Spleen (tissue), 11 donors: Measurements from ENCODE around the gene PHACTR1. TPM values are rescaled to one million over a fixed set of nuclear protein-coding genes. Genes with fewer than 3 reads are reported as not detected.

Source experiments
- DNase-seq: peaks from one replicate; pipeline ENCODE4 v3.0.0-alpha.2; 2020
- H3K27ac ChIP-seq, 8 donors: fragments of 200-600 bp; sonication (generic) in 7 of 8; 1 replicate in 4 of 8; 2 replicates in 4 of 8; pipeline versions ENCODE4 v1.5.0 to v1.8.0; 2016 to 2021; ENCODE audit warnings: inconsistent platforms in 4 of 8, mild to moderate bottlenecking in 4 of 8, moderate library complexity in 1 of 8
- H3K27me3 ChIP-seq, 7 donors: fragments of 200-600 bp; sonication (generic) in 6 of 7; replicated peaks in 1 of 7; 1 replicate in 4 of 7; 2 replicates in 3 of 7; pipeline versions ENCODE4 v1.5.0 to v1.8.0; 2016 to 2021; ENCODE audit warnings: inconsistent platforms in 3 of 7, mild to moderate bottlenecking in 1 of 7
- H3K36me3 ChIP-seq, 6 donors: fragments of 200-600 bp; sonication (generic) in 5 of 6; 1 replicate in 4 of 6; 2 replicates in 2 of 6; pipeline versions ENCODE4 v1.5.0 to v1.8.0; 2016 to 2021; ENCODE audit warnings: inconsistent platforms in 2 of 6
- H3K4me1 ChIP-seq, 6 donors: fragments of 200-600 bp; sonication (generic) in 5 of 6; 1 replicate in 3 of 6; 2 replicates in 3 of 6; pipeline versions ENCODE4 v1.5.0 to v1.8.0; 2016 to 2021; ENCODE audit warnings: inconsistent platforms in 3 of 6
- H3K4me3 ChIP-seq, 8 donors: fragments of 200-600 bp; sonication (generic) in 7 of 8; 1 replicate in 4 of 8; 2 replicates in 4 of 8; pipeline versions ENCODE4 v1.5.0 to v1.8.0; 2016 to 2021; ENCODE audit warnings: inconsistent platforms in 4 of 8, mild to moderate bottlenecking in 4 of 8, moderate library complexity in 2 of 8
- H3K9me3 ChIP-seq, 8 donors: fragments of 200-600 bp; sonication (generic) in 7 of 8; 1 replicate in 4 of 8; 2 replicates in 4 of 8; pipeline versions ENCODE4 v1.5.0 to v1.8.0; 2016 to 2021; ENCODE audit warnings: inconsistent platforms in 4 of 8
- CTCF ChIP-seq, 11 experiments: fragments of 200-600 bp in 7 of 11; fragments of 450-650 bp in 4 of 11; sonication (generic) in 4 of 11; IDR thresholded peaks in 8 of 11; conservative IDR thresholded peaks in 3 of 11; 1 replicate in 7 of 11; 2 replicates in 4 of 11; pipeline versions ENCODE4 v1.4.0 to v1.8.0; 2016 to 2021; ENCODE audit warnings: antibody characterized with exemption in 11 of 11, inconsistent platforms in 4 of 11, mild to moderate bottlenecking in 1 of 11
- POLR2A ChIP-seq, 3 donors: fragments of 450-650 bp; IDR thresholded peaks; one replicate each; pipeline ENCODE4 v1.5.1; 2017; ENCODE audit warnings: antibody characterized with exemption in 3 of 3, mild to moderate bottlenecking in 1 of 3
- POLR2AphosphoS5 ChIP-seq, 3 donors: sonication (generic); formaldehyde crosslinking; IDR thresholded peaks; one replicate each; pipeline ENCODE4 v1.5.1; 2017; ENCODE audit warnings: antibody characterized with exemption in 3 of 3
- WGBS, 5 donors: extraction: QIAGEN DNeasy Blood & Tissue Kit in 3 of 5; methylation state at CpG; one replicate each; pipeline versions ENCODE4 v1.1.5 to v1.1.7; 2013 to 2018; 5-methylcytosine and 5-hydroxymethylcytosine counted together
- intact Hi-C: fragments of 100-400 bp; cut with DNase I; formaldehyde crosslinking; loops from one replicate; pipeline ENCODE4 v1.15.0; 2023; ENCODE audit warnings: low total_unique reads
- polyA plus RNA-seq, 3 donors: library from polyadenylated mRNA; stranded (reverse); fragments of 200-250 nt; gene quantifications; one replicate each; pipeline ENCODE4 v1.2.1, GENCODE V29; 2013
- total RNA-seq, 7 donors: library from RNA; depleted of rRNA in 3 of 7; stranded (reverse); fragments of >200 nt in 3 of 7; fragmentation: NEBNext Ultra II Directional in 4 of 7; extraction: Animal tissue kit (Norgen Biotek cat#: 25700) in 4 of 7; gene quantifications; one replicate each; pipeline versions ENCODE4 v1.1.0 to v1.2.1, GENCODE V29; 2016 to 2021
- donor health status: healthy with polysubstance abuse.
- donor health status: DM: no; HTN: no; CAD: no; lungs with moderate emphysema.
- donor health status: DM: no; HTN: no; CAD: no.
- donor health status: Bipolar disorder and iron deficiency.
- donor health status: healthy.
- donor health status: DM: no; HTN: no; CAD: no.
- donor health status: DM: yes; HTN: yes; CAD: no.

The PHACTR1 gene
- total and polyA plus RNA-seq, 10 donors: 8.5 to 45.3 (median 30.8) TPM

DNA sequence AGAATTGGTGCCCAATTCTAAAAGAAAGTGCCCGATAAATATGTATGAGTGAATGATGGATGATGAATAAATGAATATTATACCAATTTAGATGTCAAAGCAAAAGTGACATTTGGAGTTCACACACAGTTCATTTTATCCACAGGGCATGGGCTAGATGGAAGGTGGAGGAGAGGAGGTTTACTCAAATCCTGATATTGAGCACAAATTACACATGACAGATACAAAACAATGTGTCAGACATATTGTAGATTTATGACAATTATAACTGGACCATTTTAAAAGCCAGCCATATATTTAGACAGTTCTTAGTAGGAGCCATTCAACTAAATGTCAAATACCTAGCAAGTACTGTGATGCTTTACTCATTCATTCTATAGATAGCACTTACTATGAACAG is 23.4 kb upstream of the PHACTR1 start:
- DNase-seq: no peak
- no peak overlapping the region for H3K4me3 ChIP-seq
- intact Hi-C loops: no loop called here
- H3K27me3 ChIP-seq: peaks cover 0 to 8% (median 0%) of the 10 kb centered on the region in 7 donors
- H3K36me3 ChIP-seq: no peaks in the 10 kb centered on the region
- TF ChIP-seq CTCF (IDR thresholded peaks at IDR 0.05 in 8 of 11, conservative IDR thresholded peaks at IDR 0.05 in 3 of 11): no peak
- no peak for TF ChIP-seq POLR2A (IDR thresholded peaks at IDR 0.05)
- TF ChIP-seq POLR2AphosphoS5 (IDR thresholded peaks at IDR 0.05): no peak
- 93 to 100% (median 94%) methylated on average over 1 of the region's 1 CpG for WGBS, 5 donors
- no peak overlapping the region for H3K27ac ChIP-seq
- no peaks in the 10 kb centered on the region for H3K4me1 ChIP-seq
- H3K9me3 ChIP-seq: peaks cover 0 to under 1% (median 0%) of the 10 kb centered on the region in 8 donors

DNA sequence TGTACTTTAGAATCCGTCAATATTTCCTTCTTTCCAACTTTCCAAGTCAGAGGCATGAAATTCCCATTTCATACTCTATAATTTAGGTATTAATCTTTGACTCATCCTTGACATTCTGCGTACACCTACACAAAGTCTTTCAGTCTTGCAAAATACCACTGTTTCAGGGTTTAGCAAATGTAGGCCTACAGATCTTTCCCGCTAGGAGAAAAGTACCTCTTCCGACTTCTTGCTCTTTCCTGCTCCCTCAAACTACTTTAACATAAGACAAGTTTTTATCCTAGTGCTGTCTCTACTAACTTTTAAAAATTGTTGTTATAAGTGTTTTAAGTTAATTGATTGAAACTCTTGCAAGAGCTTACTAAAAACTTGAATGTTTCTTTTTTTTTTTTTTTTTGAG is 18.3 kb upstream of the PHACTR1 start:
- intact Hi-C loops: no loop called here
- no peaks in the 10 kb centered on the region for H3K4me1 ChIP-seq
- no peak for DNase-seq
- no peak overlapping the region for H3K4me3 ChIP-seq
- TF ChIP-seq CTCF (IDR thresholded peaks at IDR 0.05 in 8 of 11, conservative IDR thresholded peaks at IDR 0.05 in 3 of 11): no peak
- no peak for TF ChIP-seq POLR2A (IDR thresholded peaks at IDR 0.05)
- no peak for TF ChIP-seq POLR2AphosphoS5 (IDR thresholded peaks at IDR 0.05)
- WGBS, 5 donors: 84 to 96% (median 92%) methylated on average over 4 of the region's 4 CpGs
- H3K27me3 ChIP-seq: peaks cover 0 to 27% (median 7%) of the 10 kb centered on the region in 7 donors
- H3K36me3 ChIP-seq: no peaks in the 10 kb centered on the region
- no peaks in the 10 kb centered on the region for H3K9me3 ChIP-seq
- no peak overlapping the region for H3K27ac ChIP-seq

DNA sequence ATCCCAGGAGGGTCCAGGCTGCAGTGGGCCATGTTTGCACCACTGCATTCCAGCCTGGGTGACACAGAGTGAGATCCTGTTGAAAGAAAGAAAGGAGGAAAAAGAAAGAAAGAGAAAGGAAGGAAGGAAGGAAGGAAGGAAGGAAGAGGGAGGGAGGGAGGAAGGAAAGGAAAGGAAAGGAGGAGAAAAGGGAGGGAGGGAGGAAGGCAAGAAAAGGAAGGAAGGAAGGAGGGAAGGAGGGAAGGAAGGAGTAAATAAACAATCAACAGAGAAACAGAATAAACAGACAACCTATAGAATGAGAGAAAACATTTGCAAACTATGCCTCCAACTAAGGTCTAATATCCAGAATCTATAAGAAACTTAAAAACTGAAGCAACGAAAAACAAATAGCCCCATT is 11.6 kb upstream of the PHACTR1 start:
- intact Hi-C loops: no loop called here
- H3K27ac ChIP-seq: no peak overlapping the region
- no peaks in the 10 kb centered on the region for H3K9me3 ChIP-seq
- peaks cover 0 to 39% (median 14%) of the 10 kb centered on the region in 7 donors for H3K27me3 ChIP-seq
- WGBS, 5 donors: 74 to 91% (median 81%) methylated on average over 1 of the region's 1 CpG
- TF ChIP-seq POLR2AphosphoS5 (IDR thresholded peaks at IDR 0.05): no peak
- TF ChIP-seq POLR2A (IDR thresholded peaks at IDR 0.05): no peak
- TF ChIP-seq CTCF (IDR thresholded peaks at IDR 0.05 in 8 of 11, conservative IDR thresholded peaks at IDR 0.05 in 3 of 11): no peak
- H3K36me3 ChIP-seq: no peaks in the 10 kb centered on the region
- DNase-seq: no peak
- H3K4me3 ChIP-seq: no peak overlapping the region
- H3K4me1 ChIP-seq: no peaks in the 10 kb centered on the region

DNA sequence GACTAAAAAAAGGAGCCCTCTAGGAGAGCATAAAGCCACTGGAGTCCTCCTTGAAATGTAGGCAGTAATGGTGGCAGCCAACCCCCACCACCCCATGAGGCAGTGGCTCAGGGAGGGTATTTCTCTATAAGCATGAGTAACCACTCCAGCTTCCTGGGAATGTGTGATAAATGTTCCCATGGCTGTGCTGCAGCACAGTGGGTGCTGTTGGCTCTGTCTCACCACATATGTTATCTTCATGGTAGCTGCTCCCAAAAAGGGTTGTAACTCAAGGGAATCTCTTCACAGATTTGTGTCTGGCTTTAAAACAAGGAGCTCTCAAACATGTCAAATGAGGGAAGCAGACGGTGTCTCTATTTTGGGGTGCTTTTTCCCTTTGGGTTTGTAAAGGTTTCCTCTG is 7.5 kb upstream of the PHACTR1 start:
- TF ChIP-seq POLR2A (IDR thresholded peaks at IDR 0.05) (no peak), POLR2AphosphoS5 (IDR thresholded peaks at IDR 0.05) (no peak), CTCF (IDR thresholded peaks at IDR 0.05 in 8 of 11, conservative IDR thresholded peaks at IDR 0.05 in 3 of 11) (no peak)
- H3K27ac ChIP-seq: no peak overlapping the region
- intact Hi-C loops: no loop called here
- H3K4me1 ChIP-seq: no peaks in the 10 kb centered on the region
- peaks cover 0 to 47% (median 0%) of the 10 kb centered on the region in 7 donors for H3K27me3 ChIP-seq
- H3K9me3 ChIP-seq: no peaks in the 10 kb centered on the region
- H3K36me3 ChIP-seq: no peaks in the 10 kb centered on the region
- H3K4me3 ChIP-seq: no peak overlapping the region
- no peak for DNase-seq
- WGBS, 5 donors: 59 to 88% (median 83%) methylated on average over 1 of the region's 1 CpG
